ENCODE results near the gene SHANK1.

- TF ChIP-seq, protein P1, sequence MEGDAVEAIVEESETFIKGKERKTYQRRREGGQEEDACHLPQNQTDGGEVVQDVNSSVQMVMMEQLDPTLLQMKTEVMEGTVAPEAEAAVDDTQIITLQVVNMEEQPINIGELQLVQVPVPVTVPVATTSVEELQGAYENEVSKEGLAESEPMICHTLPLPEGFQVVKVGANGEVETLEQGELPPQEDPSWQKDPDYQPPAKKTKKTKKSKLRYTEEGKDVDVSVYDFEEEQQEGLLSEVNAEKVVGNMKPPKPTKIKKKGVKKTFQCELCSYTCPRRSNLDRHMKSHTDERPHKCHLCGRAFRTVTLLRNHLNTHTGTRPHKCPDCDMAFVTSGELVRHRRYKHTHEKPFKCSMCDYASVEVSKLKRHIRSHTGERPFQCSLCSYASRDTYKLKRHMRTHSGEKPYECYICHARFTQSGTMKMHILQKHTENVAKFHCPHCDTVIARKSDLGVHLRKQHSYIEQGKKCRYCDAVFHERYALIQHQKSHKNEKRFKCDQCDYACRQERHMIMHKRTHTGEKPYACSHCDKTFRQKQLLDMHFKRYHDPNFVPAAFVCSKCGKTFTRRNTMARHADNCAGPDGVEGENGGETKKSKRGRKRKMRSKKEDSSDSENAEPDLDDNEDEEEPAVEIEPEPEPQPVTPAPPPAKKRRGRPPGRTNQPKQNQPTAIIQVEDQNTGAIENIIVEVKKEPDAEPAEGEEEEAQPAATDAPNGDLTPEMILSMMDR (IDR thresholded peaks at IDR 0.05), result no peak
- no peak for TF ChIP-seq EZH2 (IDR thresholded peaks at IDR 0.05)
Measured at GRCh38 chr19:50633359-50633758, 86.2 kb downstream of the SHANK1 start.
